ENCODE results near the gene DPP7.
A peak's percentile ranks its signal among the peaks of the same experiment; 100 is the strongest.

DPP7 gene

DNA sequence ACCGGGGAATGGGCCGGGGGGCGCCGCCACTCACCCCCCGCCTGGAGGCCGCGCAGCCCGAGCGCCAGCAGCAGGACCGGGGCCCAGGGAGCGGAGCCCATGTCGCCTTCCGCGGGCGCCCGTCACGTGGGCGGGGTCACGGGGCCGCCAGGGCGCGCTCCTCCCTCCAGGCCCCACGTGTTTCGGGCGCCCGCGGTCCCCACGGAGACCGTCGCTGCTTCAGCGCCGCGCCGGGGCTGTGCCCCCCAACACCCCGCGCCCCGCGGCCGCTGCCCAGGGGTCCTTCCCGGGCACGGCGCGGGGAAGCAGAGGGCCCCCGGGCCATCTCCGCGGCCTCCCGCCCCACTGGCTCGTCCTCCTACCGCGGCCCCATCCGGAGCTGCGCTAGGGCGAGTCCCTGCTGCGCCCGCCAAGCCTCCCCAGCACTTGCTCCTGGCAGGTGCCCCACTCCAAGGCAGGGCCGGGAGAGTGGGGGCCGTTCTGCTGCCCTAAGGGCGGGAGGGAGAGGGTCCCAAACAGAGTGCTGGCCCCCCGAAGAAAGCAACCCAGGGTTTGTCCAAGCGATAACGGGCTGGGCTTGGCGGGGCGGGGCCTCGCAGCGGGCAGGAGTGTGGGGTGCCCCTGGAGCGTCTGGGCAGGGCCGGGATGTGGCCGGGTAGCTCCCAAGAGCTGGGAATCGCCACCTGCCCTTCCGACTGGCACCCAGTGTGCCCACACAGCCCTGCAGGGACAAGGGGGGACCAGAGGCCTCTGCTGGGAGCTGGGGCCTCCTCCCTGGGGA is at the start of gene DPP7:
DPP7 (minus strand) TSS at position 121 of the 781 bp plus-strand sequence; CDS start at position 101, 20 bp downstream.
- peak; percentile 64 to 72 (median 66) for DNase-seq (ENCODE audit: low read depth in 3 of 3)

DNA sequence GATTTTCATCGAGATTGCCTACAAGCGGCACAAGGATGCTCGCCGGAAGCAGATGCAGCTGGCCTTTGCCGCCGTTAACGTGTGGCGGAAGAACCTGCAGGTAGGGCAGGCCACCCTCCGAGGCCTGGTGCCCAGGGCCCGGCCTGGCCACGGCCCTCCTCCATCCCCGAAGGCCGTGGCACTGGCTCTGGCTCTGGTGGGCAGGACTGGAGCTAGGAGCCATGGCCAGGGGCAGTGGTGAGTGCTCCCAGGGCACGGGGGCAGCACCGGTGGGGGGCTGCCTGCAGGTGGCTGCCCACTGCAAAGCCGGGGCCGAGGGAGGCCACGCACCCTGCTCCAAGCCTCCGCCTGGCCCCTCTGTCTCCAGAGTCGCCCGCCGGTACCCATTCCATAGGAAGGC is 49.3 kb upstream of the DPP7 start:
- DNase-seq (ENCODE audit: low read depth in 3 of 3), result no peak

- no peak for DNase-seq (ENCODE audit: low read depth in 3 of 3)
Observed at GRCh38 chr9:137163365-137163715, 48.8 kb upstream of the DPP7 start.

DNA sequence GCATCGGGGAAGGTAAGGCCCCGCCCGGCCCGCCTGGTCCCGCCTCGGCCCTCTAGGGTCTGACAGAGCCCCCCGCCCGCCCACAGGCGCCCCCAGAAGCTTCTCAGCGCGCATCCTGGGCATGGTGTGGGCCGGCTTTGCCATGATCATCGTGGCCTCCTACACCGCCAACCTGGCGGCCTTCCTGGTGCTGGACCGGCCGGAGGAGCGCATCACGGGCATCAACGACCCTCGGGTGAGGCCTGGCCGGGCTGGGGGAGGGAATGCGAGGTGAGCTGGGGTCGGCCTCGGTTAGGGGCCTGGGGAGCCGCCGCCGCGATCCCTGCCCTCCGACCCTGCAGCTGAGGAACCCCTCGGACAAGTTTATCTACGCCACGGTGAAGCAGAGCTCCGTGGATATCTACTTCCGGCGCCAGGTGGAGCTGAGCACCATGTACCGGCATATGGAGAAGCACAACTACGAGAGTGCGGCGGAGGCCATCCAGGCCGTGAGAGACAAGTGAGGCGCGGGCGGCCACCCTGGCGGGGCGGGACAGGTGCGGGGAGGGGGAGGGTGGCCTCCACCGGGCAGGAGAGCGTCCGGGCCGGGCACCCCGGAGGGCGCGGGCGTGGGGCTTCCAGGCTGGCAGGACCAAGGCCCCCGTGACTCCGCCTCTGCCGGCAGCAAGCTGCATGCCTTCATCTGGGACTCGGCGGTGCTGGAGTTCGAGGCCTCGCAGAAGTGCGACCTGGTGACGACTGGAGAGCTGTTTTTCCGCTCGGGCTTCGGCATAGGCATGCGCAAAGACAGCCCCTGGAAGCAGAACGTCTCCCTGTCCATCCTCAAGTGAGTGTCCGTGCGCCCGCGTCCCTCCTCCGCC is 48.2 kb upstream of the DPP7 start:
- DNase-seq (ENCODE audit: low read depth in 3 of 3), result no peak

GRCh38 chr9:137161558-137162486 is 47.3 kb upstream of the DPP7 start:
- no peak for DNase-seq (ENCODE audit: low read depth in 3 of 3)

GRCh38 chr9:137160716-137161557 is 46.4 kb upstream of the DPP7 start:
- no peak for DNase-seq (ENCODE audit: low read depth in 3 of 3)

DNA sequence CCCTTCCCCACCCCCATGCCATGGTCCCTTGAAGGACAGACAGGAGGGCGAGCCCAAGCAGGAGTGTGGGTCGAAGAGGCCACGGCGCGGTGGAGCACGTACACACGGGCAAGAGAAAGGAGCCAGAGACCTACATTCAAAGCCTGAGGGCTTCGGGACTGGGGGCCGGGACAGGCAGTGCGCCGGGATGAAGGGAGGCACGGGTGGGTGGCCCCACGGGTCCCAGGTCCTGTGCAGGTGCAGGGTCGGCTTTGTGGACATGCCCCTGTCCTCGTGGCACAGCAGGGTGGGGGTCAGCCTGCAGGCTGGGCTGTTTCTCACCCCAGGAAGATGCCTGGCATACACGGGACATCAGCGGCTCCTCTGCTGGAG is 45.5 kb upstream of the DPP7 start:
- no peak for DNase-seq (ENCODE audit: low read depth in 3 of 3)

GRCh38 chr9:137159105-137160053 is 44.8 kb upstream of the DPP7 start:
- DNase-seq (ENCODE audit: low read depth in 3 of 3), result no peak

DNA sequence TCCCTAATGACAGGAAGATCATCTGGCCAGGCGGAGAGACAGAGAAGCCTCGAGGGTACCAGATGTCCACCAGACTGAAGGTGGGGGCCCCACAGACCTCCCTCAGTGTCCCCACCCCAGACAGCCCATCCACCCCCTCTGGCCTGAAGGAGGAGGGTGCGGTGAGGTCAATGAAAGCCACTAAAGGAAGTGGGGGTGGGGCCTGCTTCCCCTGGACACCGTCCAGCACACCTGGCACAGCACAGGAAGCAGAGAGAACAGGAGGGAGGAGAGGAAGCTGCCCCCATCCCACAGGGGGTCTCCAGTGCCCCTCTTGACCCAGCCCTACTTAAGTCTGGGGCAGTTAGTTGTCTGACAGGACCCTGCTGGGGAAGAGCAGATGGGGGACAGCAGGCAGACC is 44.1 kb upstream of the DPP7 start:
- DNase-seq (ENCODE audit: low read depth in 3 of 3), result no peak

GRCh38 chr9:137157618-137158415 is 43.3 kb upstream of the DPP7 start:
- no peak for DNase-seq (ENCODE audit: low read depth in 3 of 3)

GRCh38 chr9:137156567-137157375 is 42.2 kb upstream of the DPP7 start:
- DNase-seq (ENCODE audit: low read depth in 3 of 3), result peak; percentile 37 to 65 (median 59)

DNA sequence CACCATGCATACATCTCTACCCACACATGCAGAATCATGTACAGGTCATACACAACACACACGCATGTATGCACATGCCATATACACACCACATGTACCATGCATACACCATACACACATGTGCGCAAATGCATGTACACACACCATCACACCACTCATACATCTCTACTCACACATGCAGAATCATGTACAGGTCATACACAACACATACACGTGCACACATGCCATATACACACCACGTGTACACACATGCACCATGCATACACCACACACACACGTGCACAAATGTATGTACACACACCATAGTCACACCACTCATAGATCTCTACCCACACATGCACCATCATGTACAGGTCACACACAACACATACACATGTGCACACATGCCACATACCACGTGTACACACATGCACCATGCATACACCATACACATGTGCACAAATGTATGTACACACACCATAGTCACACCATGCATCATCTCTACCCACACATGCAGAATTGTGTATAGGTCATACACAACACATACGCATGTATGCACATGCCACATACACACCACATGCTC is 38.4 kb upstream of the DPP7 start:
- no peak for DNase-seq (ENCODE audit: low read depth in 3 of 3)

DNA sequence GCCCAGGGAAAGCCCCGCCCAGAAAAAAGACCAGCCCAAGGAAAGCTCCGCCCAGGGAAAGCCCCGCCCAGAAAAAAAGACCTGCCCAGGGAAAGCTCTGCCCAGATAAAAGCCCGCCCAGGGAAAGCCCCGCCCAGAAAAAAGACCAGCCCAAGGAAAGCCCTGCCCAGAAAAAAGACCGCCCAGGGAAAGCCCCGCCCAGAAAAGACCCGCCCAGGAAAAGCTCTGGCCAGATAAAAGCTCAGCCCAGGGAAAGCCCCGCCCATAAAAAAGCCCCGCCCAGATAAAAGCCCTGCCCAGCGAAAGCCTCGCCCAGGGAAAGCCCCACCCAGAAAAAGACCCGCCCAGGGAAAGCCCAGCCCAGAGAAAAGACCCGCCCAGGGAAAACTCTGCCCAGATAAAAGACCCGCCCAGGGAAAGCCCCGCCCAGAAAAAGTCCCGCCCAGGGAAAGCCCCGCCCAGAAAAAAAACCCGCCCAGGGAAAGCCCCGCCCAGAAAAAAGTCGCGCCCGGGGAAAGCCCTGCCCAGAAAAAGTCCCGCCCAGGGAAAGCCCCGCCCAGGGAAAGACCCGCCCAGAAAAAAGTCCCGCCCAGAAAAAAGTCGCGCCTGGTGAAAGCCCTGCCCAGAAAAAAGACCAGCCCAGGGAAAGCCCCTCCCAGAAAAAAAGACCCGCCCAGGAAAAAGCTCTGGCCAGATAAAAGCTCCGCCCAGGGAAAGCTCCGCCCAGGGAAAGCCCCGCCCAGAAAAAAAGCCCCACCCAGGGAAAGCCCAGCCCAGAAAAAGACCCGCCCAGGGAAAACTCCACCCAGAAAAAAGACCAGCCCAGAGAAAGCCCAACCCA is 36.3 kb upstream of the DPP7 start:
- no peak for DNase-seq (ENCODE audit: low read depth in 3 of 3)

DNA sequence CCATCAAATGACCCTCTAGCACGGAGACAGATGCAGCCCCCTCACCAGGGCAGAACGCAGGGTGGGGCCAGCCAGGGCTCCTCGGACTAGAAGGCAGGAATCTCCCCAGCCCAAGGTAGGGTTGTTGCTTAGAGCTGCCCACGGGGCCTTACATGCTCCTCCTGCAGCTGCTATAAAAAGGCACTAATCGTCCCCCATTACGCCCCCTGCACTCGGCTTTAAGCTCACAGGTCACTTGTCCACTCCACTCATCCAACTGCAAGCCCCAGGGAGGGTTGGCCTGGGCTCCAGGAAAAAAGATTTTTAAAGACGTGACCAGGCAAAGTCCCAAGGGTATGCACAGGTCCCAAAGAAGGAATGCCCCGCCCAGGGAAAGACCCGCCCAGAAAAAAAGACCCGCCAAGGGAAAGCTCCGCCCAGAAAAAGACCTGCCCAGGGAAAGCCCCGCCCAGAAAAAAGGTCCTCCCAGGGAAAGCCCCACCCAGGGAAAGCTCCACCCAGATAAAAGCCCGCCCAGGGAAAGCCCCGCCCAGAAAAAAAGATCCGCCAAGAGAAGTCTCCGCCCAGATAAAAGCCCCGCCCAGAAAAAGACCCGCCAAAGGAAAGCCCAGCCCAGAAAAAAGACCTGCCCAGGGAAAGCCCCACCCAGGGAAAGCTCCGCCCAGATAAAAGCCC is 35.5 kb upstream of the DPP7 start:
- no peak for DNase-seq (ENCODE audit: low read depth in 3 of 3)

DNA sequence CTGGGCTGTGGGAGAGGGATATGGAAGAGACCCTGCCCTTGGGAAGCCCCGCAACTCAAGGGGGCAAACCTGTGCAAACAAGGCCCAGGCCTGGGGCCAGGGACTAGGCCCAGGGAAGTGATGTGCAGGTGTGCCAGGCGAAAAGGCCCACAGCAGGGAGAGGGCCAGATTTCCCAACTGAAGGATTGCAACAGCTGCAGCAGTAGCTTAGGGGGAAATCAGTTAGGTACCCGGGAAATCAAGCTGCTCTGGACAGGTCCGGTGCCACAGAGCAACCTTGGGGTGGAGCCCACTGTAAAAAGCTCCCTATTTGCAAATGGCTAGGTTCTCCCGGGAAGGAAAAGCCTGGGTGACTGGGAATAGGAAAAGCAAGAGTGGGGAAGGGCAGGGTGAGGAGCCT is 34.8 kb upstream of the DPP7 start:
- DNase-seq (ENCODE audit: low read depth in 3 of 3), result no peak

GRCh38 chr9:137148661-137149060 is 34.1 kb upstream of the DPP7 start:
- DNase-seq (ENCODE audit: low read depth in 3 of 3), result no peak

Data from stimulated activated CD4-positive, alpha-beta T cell treated with anti-CD3 and anti-CD28 coated beads, TNF-alpha, amount 100 ng/mL, for 4 hours (primary cell).